Lower leg skin (tissue), 3 donors: ENCODE data around the gene PPT1.

Experiments used
- POLR2A ChIP-seq, 2 donors: fragments of 450-650 bp; IDR thresholded peaks; one replicate each; pipeline ENCODE4 v1.6.1; 2016 to 2017; ENCODE audit warnings: antibody characterized with exemption in 2 of 2, mild to moderate bottlenecking in 1 of 2, moderate library complexity in 1 of 2
- TF ChIP-seq, protein P1 (sequence below), 3 donors: fragments of 450-650 bp; IDR thresholded peaks; one replicate each; pipeline ENCODE4 v1.5.1; 2016; ENCODE audit warnings: antibody characterized with exemption in 3 of 3, mild to moderate bottlenecking in 3 of 3, moderate library complexity in 2 of 3

DNA sequence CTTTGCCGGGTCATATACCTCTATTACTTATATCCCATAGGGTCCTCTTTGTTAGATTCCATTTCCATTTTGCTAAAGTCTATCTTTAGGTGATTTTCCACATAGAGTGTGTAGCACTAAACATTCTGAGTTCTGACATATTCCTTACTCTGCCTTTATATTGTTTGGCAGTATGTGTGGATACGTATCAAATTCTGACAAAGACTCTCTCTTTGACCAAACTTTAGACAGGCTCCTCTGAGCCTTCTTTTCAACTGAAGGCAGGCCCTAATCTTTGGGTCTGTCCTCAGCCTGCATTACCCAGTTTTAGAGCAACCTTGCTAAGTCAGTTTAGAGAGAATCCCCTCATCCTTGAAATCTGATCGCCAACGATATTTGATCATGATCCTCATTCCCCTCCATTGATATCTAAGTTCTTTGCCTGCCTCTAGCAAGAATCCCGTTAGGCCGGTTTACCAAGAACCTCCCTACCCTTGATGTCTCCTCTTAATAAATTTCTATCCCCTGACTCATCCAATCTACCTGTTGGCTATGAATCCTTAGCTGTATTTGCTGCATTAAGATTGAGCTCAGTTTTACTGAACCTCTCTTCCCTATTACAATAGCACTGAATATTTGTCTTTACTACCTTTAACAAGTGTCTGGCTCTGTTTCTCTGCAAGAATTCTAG, 10.4 kb upstream of the PPT1 start:
- TF ChIP-seq, protein P1, sequence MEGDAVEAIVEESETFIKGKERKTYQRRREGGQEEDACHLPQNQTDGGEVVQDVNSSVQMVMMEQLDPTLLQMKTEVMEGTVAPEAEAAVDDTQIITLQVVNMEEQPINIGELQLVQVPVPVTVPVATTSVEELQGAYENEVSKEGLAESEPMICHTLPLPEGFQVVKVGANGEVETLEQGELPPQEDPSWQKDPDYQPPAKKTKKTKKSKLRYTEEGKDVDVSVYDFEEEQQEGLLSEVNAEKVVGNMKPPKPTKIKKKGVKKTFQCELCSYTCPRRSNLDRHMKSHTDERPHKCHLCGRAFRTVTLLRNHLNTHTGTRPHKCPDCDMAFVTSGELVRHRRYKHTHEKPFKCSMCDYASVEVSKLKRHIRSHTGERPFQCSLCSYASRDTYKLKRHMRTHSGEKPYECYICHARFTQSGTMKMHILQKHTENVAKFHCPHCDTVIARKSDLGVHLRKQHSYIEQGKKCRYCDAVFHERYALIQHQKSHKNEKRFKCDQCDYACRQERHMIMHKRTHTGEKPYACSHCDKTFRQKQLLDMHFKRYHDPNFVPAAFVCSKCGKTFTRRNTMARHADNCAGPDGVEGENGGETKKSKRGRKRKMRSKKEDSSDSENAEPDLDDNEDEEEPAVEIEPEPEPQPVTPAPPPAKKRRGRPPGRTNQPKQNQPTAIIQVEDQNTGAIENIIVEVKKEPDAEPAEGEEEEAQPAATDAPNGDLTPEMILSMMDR (IDR thresholded peaks at IDR 0.05) = no peak
- TF ChIP-seq POLR2A (IDR thresholded peaks at IDR 0.05) = no peak
